Neuron (in vitro differentiated cells): Measurements from ENCODE around the gene TLE3.

Source experiments
- H2AFZ ChIP-seq: one replicate; pipeline ENCODE4 v1.6.1; 2013; ENCODE audit warnings: low read depth, mild to moderate bottlenecking, inconsistent platforms, low read length, moderate library complexity
- H3K27me3 ChIP-seq: one replicate; pipeline ENCODE4 v1.6.1; 2013; ENCODE audit warnings: low read length; ENCODE audit not compliant: insufficient read depth
- H3K36me3 ChIP-seq: one replicate; pipeline ENCODE4 v1.6.1; 2013; ENCODE audit warnings: low read length; ENCODE audit not compliant: insufficient read depth
- H3K4me1 ChIP-seq: one replicate; pipeline ENCODE4 v1.6.1; 2013; ENCODE audit warnings: low read length; ENCODE audit not compliant: insufficient read depth
- H3K4me3 ChIP-seq: 2 replicates; pipeline ENCODE4 v1.5.1; 2013; ENCODE audit warnings: mild to moderate bottlenecking, low read length, moderate library complexity
- H3K9me3 ChIP-seq: one replicate; pipeline ENCODE4 v1.6.1; 2013; ENCODE audit warnings: low read length

The TLE3 gene

DNA sequence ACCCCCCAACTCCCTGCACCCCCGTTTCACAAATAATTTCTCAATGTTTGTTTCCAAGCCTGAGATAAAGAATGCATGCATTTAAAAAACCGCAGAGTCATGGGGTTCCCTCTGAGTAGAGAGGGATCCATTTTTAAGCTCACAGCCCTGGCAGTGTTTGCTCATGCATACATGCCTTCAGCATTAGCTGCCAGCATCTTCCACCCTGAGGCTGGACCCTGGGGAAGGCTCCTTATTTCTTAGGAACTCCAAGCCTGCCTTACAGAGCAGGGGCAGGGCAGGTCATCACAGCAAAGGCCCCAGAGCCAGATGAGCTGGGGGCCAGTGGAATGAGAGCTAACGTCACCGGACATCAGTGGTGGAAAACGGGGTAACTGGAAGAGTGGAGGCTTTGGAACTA, 31.3 kb downstream of the TLE3 start:
- Histone ChIP-seq H3K4me3 (no peak overlapping the region), H3K9me3 (no peaks in the 10 kb centered on the region), H3K36me3 (peaks cover 62% of the 10 kb centered on the region), H2AFZ (no peak overlapping the region), H3K4me1 (no peaks in the 10 kb centered on the region), H3K27me3 (no peaks in the 10 kb centered on the region)

DNA sequence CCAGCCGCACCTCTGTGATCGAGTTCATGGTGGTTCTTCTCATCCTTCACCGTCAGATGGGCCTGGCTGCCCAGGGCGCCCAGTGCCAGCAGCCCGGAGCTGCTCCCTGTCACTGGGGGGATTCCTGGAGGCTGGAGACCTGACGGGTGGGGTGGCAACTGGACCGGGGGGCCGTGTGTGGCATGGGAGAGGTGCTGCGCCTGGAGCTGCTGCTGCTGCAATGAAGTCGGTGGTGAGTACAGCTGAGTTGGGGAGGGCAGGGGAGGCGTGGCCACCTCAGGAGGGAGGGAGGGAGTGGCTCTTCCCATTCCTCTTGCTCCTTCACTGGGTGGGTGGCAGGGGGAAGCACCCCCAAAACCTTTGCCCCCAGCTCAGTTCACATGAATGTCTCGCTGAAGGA, 31.7 kb downstream of the TLE3 start:
- Histone ChIP-seq H3K9me3 (no peaks in the 10 kb centered on the region), H3K27me3 (no peaks in the 10 kb centered on the region), H2AFZ (no peak overlapping the region), H3K4me3 (no peak overlapping the region), H3K36me3 (peaks cover 57% of the 10 kb centered on the region), H3K4me1 (no peaks in the 10 kb centered on the region)

DNA sequence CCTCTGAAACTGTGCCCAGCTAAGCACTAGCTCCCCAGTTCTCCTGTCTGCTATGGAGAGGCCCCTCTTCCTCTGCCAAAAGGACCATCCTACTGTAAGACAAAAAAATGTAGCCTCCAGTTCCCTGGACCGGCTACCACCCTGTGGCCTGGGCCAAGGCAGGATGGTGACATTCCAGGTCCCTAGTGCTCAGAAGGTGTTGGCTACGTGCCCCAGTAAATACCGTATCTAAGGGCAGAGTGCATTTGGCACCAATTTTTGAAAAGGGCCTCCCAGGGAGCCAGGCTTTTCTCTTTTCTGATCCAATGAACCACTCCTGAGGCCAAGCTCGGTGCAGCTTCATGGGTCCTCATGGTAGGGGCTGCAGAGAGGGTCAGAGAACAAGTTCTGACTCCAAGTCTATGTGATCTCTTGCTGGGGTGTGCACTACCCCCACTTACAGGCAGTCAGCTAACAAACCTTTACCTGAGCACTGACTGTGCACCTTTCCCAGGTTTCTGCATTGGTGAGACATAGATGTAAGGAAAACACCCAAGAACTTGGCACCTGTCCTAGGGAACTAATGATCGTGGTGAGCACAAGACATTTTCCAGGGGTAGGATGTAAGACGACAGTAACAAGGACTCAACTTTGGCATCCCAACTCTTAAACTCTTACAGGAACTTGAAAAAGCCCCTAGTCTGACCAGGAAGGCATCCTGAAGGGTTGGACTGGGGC, 32.6 kb downstream of the TLE3 start:
- Histone ChIP-seq H2AFZ (no peak overlapping the region), H3K27me3 (no peaks in the 10 kb centered on the region), H3K4me1 (no peaks in the 10 kb centered on the region), H3K9me3 (no peaks in the 10 kb centered on the region), H3K4me3 (no peak overlapping the region), H3K36me3 (peaks cover 56% of the 10 kb centered on the region)

DNA sequence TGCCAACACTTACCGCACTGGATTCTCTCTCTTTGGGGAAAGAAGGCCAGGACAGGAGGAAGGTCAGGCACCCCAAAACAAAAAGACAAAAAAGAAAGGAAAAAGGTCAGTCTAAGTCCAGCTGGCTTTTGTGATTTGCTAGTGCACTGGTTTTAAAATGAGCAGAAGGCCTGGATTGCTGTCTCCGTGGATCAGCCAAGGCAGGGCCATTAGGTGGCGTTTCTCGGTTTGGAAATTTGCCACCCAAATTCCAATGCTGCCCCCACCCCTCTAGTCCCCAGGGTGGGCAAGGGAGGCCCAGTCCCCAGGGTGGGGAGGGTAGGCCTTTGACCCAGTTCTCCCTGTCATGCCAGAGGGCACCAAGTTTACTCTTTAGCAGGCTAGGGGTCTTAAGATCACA, 33.3 kb downstream of the TLE3 start:
- peaks cover 57% of the 10 kb centered on the region for H3K36me3 ChIP-seq
- H3K9me3 ChIP-seq = no peaks in the 10 kb centered on the region
- no peaks in the 10 kb centered on the region for H3K4me1 ChIP-seq
- H3K27me3 ChIP-seq = no peaks in the 10 kb centered on the region
- H3K4me3 ChIP-seq = no peak overlapping the region
- no peak overlapping the region for H2AFZ ChIP-seq

DNA sequence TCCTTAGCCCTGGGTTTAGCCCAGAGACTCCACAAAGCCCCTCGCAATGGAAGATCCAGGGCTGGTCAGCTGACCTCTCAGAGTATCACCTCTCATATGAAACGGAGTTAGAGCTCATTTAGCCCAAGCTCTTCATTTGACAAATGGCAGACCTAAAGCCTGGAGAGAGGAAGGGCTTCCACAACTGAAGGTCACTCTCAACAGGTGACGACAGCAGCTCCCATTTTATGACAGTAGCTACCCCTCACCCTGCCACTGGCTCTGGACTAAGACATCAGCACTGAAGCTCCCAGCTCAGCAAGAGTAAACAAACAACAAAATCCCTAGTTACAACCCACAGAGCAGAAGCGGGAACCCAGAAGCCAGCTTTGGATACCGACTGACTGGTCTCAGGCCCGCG, 33.7 kb downstream of the TLE3 start:
- no peaks in the 10 kb centered on the region for H3K9me3 ChIP-seq
- no peaks in the 10 kb centered on the region for H3K27me3 ChIP-seq
- H3K36me3 ChIP-seq = peaks cover 59% of the 10 kb centered on the region
- no peak overlapping the region for H3K4me3 ChIP-seq
- H3K4me1 ChIP-seq = no peaks in the 10 kb centered on the region
- no peak overlapping the region for H2AFZ ChIP-seq

DNA sequence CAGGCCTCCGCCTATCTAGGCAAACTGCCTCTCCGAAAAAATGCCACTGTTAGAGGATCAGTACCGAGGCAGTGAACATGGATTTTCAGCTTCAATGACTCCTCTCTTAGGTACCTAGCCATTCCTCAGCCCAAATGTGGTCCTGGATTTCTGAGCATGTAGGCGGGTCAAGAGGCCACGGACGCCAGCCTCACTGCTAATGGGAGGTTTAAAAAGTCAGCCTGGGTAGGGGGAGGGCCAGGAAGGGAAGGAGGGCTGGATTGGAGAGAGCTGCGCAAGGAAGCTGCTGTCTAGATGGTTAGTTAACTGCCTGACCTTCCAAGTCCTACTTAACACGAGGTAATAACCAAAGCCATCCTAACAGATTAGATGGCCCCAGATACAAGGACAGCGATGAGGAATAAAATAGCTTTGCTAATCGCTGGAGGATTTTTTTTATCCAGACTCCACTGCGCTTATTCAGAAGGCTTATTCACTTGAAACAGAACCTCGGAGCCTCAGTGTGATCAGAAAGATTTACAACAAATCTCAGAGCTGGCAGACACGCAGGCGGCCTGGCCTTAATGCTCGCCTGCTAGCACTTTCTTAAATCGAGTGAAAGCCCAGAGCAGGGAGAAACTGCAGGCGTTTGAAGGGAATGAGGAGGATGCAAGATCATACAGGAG, 34.3 kb downstream of the TLE3 start:
- no peaks in the 10 kb centered on the region for H3K27me3 ChIP-seq
- H3K9me3 ChIP-seq = no peaks in the 10 kb centered on the region
- H3K4me3 ChIP-seq = no peak overlapping the region
- H3K4me1 ChIP-seq = no peaks in the 10 kb centered on the region
- peaks cover 60% of the 10 kb centered on the region for H3K36me3 ChIP-seq
- H2AFZ ChIP-seq = no peak overlapping the region

DNA sequence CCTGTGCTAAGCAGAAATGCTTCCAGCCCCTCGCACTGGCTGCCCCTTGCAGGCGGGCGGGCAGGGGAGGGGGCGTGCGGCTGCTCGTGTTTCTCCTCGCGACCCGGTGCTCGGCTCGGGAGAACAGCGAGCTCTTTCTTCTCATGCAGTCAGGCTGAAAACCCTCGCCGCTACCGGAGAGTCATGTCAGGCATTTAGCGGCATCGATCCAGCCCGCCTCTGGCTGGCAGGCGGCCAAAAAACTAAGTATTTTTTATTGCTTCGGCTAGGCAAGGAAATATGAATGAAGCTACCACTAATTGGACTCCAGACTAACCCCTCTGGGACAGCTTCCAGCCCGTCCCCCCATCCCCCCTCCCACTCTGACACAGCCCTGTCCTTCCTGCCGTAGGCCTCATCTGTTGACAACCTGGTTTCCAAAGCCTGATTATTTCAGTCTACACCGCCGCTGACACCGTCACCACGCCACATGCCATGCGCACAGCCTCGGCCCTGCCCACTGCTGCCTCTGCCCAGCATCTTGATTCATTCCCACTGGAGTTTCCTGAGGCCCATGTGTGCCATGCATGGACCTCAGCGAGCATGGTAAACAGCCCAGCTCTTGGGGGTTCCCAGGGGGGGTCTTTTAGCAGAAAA, 35.3 kb downstream of the TLE3 start:
- H3K4me3 ChIP-seq = no peak overlapping the region
- no peaks in the 10 kb centered on the region for H3K27me3 ChIP-seq
- no peaks in the 10 kb centered on the region for H3K9me3 ChIP-seq
- no peak overlapping the region for H2AFZ ChIP-seq
- H3K4me1 ChIP-seq = no peaks in the 10 kb centered on the region
- peaks cover 69% of the 10 kb centered on the region for H3K36me3 ChIP-seq

DNA sequence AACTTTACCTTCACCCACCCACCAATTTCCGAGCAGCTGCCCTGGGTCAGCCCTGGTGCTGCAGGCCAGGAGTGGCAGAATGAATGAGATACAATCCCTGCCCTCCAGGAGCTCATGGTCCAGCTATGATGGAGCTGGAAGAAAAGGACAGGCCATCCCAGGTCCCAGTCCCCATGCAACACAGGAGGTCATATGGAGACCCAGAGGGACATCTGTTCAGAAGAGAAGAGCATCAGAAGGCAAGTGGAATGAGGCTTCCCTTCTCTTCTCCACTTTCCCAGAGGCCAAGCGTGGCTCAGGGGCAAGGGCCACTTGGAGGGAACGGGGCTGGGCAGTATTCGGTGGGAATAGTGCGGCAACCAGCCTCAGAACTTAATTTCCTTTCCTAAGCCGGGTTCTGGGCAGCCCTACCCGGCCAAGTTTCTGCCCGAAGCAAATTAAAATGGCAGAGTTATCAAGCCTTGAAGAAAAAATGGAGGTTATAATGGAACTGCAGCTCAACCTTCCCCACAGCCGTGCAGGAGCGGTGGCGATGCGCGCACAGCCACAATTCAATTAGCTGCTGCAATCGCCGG, 35.9 kb downstream of the TLE3 start:
- Histone ChIP-seq H3K4me1 (no peaks in the 10 kb centered on the region), H2AFZ (no peak overlapping the region), H3K9me3 (no peaks in the 10 kb centered on the region), H3K27me3 (no peaks in the 10 kb centered on the region), H3K4me3 (no peak overlapping the region), H3K36me3 (peaks cover 76% of the 10 kb centered on the region)

DNA sequence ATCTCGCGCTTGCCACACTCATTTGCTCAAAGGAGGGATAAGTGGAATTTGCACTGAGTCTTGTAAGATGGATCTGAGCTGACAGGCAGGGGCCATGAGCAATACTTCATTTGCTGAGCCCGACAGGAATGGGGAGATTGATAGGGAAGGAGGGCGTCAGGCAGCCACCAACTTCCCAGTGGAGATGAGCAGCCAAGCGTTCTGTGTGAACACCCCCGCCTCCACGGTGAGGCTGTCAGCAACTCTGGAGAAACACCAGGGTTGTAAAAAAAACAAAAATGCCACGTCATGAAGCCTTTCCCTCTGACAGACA, 36.8 kb downstream of the TLE3 start:
- peaks cover 71% of the 10 kb centered on the region for H3K36me3 ChIP-seq
- no peaks in the 10 kb centered on the region for H3K27me3 ChIP-seq
- H3K4me3 ChIP-seq = no peak overlapping the region
- H2AFZ ChIP-seq = no peak overlapping the region
- peaks cover 3% of the 10 kb centered on the region for H3K4me1 ChIP-seq
- no peaks in the 10 kb centered on the region for H3K9me3 ChIP-seq

DNA sequence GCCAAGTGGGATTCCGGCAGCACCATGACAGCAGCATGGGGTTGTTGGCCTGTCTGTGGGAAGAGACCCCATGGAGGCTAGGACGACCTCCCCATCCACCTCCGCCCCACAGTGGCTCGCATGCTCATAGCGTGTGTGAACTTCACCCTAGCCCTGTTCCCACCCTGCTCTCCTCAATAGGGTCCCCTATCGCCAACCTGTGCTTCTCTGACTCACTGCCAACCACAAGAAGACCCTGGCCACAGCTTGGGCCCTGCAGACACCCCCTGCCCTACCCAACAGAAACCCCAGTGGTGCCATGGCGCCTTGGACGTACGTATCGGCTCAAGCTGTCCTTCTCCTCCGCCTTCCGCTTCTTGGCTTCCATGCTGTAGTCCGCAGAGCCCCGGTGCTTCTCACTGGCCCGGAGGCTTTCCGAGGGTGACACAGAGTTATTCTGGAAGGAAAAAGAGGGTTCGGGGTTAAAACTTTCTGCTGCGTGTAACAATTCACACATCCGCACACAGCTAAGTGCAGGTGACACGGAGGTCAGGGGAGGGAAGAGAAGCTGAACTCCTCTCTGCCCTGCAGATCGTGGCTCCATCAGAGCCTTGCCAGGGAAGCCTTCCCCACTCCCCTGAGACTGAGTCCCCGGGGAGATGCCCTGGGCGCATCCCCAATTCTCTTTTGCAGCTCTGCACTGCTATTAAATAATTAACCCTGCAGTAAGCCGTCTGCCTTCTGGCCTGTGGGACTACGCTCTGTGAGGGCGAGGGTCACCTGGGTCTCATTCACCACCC, 37.3 kb downstream of the TLE3 start:
- Histone ChIP-seq H2AFZ (no peak overlapping the region), H3K9me3 (no peaks in the 10 kb centered on the region), H3K4me1 (peaks cover 5% of the 10 kb centered on the region), H3K36me3 (peaks cover 71% of the 10 kb centered on the region), H3K4me3 (no peak overlapping the region), H3K27me3 (no peaks in the 10 kb centered on the region)

DNA sequence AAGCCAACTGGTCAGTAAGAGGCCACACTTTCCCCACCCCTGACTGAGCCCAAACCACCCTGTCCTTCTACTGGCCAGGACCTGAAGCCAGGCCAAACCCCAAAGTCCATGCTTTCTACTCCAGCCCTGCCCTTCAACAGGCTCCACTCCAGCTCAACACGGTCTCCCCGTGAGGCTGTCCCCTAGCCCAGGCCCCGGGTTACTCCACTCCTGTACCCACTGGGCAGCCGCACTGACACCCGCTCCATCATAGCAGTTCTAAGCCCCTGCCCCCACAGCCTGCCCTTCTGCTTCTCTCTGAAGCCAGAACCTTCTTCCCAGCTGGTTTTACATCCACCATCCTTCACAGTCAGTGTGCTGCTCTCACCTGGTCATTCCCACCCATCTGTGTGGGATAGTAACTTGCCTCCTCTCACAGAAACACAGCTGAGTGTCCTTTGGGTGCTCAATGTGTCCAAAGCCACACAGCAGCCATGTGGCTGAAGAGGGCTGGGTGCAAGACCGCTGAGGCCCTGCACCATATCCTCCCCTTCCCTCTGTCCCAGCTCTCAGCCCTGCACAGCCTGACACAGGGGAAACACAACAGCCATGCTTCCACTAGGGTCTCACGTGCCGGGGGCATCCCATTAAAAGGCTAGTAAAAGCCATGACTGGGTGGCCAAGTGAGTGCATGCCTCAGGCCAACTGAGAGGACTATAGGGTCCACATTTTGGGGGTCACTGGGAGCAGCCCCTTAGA, 38.1 kb downstream of the TLE3 start:
- no peaks in the 10 kb centered on the region for H3K27me3 ChIP-seq
- no peaks in the 10 kb centered on the region for H3K9me3 ChIP-seq
- peaks cover 73% of the 10 kb centered on the region for H3K36me3 ChIP-seq
- H2AFZ ChIP-seq = no peak overlapping the region
- H3K4me3 ChIP-seq = no peak overlapping the region
- peaks cover 5% of the 10 kb centered on the region for H3K4me1 ChIP-seq

DNA sequence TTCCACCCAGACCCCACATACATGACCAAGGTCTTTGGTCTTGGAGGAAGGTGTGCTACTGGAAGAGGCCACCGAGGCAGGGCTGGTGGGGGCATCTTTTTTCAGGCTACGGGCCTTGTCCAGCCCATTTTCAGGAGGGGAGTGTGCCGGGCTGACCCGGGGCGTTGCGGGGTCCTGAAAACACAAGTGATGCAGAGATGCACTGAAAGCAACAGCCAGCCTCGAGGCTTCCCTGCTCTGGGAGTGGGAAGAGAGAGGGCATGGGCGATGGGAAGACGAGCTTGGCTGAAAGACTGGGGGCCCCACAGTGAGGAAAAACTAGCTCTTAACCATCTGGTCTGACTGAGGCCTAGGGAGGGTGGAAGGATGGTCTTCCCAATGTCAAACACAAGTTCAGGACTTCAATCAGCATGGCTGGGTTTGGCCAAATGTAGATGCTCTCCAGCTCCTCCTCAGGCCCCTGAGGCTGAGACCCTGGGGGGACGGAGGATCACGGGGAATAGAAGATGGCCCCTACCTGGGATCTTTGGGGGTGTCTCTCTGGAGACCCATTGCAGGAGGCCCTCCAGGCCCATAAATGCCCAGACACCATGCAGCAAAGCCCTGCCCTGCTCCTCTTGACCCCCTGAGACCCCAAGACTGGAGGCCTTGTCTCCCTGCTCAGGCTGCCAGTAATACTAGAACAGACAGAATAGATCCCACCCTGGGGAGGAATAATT, 38.9 kb downstream of the TLE3 start:
- H2AFZ ChIP-seq = no peak overlapping the region
- no peaks in the 10 kb centered on the region for H3K9me3 ChIP-seq
- no peak overlapping the region for H3K4me3 ChIP-seq
- peaks cover 73% of the 10 kb centered on the region for H3K36me3 ChIP-seq
- peaks cover 5% of the 10 kb centered on the region for H3K4me1 ChIP-seq
- H3K27me3 ChIP-seq = no peaks in the 10 kb centered on the region
